ENCODE measurements around the gene FMNL2.

DNA sequence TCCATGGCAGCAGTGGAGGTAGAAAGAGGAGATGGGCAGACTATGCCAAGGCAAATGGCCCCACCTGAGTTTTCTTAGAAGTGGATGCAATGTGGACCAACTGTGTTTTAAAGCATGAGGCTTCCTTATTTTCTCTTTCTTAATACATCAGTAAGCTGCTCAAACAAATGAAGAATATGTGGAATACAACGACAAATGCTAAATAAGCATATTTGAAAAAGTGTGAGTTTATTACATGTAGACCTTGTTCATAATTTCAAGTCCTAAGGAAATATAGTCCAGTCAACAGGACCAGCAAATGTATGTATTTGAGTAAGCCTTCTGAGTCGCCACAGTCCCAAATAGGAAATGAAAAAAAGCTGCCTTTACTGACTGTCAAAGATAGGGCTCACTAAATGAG lies 204.4 kb downstream of the FMNL2 start:
- TF ChIP-seq CTCF (IDR thresholded peaks at IDR 0.05; ENCODE audit: insufficient read depth, low read depth, low read length) (no peak), EZH2 (IDR thresholded peaks at IDR 0.05; ENCODE audit: insufficient read depth, low read length) (no peak)

All from astrocyte (in vitro differentiated cells and primary cell).